Thoracic aorta (tissue), 2 donors: ENCODE data around the gene ZC3H10. TPM values are rescaled to one million over a fixed set of nuclear protein-coding genes. Genes with fewer than 3 reads are reported as not detected.

Experiments used
- ATAC-seq: fragments of 150-250 bp; one replicate; pipeline ENCODE4 v1.8.0; 2017; ENCODE audit warnings: low read depth; ENCODE audit not compliant: insufficient number of reproducible peaks, low FRiP score
- DNase-seq: peaks from one replicate; pipeline ENCODE4 v3.0.0-alpha.2; 2020; ENCODE audit warnings: low spot score
- H3K27ac ChIP-seq, 2 donors: fragments of 200-600 bp; sonication (generic); 1 replicate in 1 of 2; 2 replicates in 1 of 2; pipeline ENCODE4 v1.5.1; 2016; ENCODE audit warnings: mild to moderate bottlenecking in 2 of 2, moderate library complexity in 2 of 2
- H3K27me3 ChIP-seq: fragments of 200-600 bp; sonication (generic); replicated peaks from 2 replicates; pipeline ENCODE4 v1.6.0; 2016; ENCODE audit warnings: mild to moderate bottlenecking; ENCODE audit not compliant: insufficient read depth
- H3K36me3 ChIP-seq: fragments of 200-600 bp; sonication (generic); one replicate; pipeline ENCODE4 v1.5.1; 2016
- H3K4me1 ChIP-seq, 2 donors: fragments of 200-600 bp; sonication (generic); 1 replicate in 1 of 2; 2 replicates in 1 of 2; pipeline versions ENCODE4 v1.5.1 to v1.6.0; 2016; ENCODE audit warnings: low read depth in 2 of 2, mild to moderate bottlenecking in 1 of 2; ENCODE audit not compliant: control insufficient read depth in 1 of 2
- H3K4me3 ChIP-seq: fragments of 200-600 bp; sonication (generic); 2 replicates; pipeline ENCODE4 v1.5.1; 2016; ENCODE audit warnings: mild to moderate bottlenecking
- H3K9me3 ChIP-seq: fragments of 200-600 bp; sonication (generic); 2 replicates; pipeline ENCODE4 v1.5.1; 2016
- CTCF ChIP-seq: fragments of 200-600 bp; sonication (generic); IDR thresholded peaks from one replicate; pipeline ENCODE4 v1.5.1; 2019; ENCODE audit warnings: antibody characterized with exemption
- total RNA-seq, 2 donors: library from RNA; depleted of rRNA; stranded (reverse); fragments of >200 nt; gene quantifications; one replicate each; pipeline versions ENCODE4 v1.1.0 to v1.2.3, GENCODE V29; 2016

ZC3H10 gene
- total RNA-seq, 2 donors from 2014 or later, result 4.1 to 7.1 TPM

- no peak for TF ChIP-seq CTCF
- Histone ChIP-seq H3K9me3 (no peaks in the 10 kb centered on the region), H3K27ac (peak within 1 kb of the TSS; percentile 90 to 92), H3K4me3 (peak within 1 kb of the TSS; percentile 81), H3K4me1 (peaks cover 17 to 47% of the 10 kb centered on the region in 2 donors), H3K27me3 (no peaks in the 10 kb centered on the region), H3K36me3 (peaks cover 38% of the 10 kb centered on the region)
- DNase-seq (peak; percentile 99), ATAC-seq (peak; percentile 92)
Observed at GRCh38 chr12:56158029-56158925, 40.2 kb downstream of the ZC3H10 start, which contains the start of gene MYL6. Gene MYL6, plus strand, starts transcription at chr12:56158359. Its CDS starts 43 bp downstream, at chr12:56158402.

GRCh38 chr12:56158926-56159461 lies 40.9 kb downstream of the ZC3H10 start:
- Histone ChIP-seq H3K4me3 (peak overlapping the region; percentile 81), H3K4me1 (peaks cover 17 to 44% of the 10 kb centered on the region in 2 donors), H3K9me3 (no peaks in the 10 kb centered on the region), H3K27me3 (no peaks in the 10 kb centered on the region), H3K36me3 (peaks cover 38% of the 10 kb centered on the region), H3K27ac (peak overlapping the region; percentile 90 to 92)
- ATAC-seq (peak; percentile 53), DNase-seq (peak; percentile 69)
- TF ChIP-seq CTCF, result no peak

GRCh38 chr12:56159482-56160192 lies 41.6 kb downstream of the ZC3H10 start:
- Histone ChIP-seq H3K9me3 (no peaks in the 10 kb centered on the region), H3K36me3 (peaks cover 38% of the 10 kb centered on the region), H3K27ac (peak overlapping the region; percentile 90 to 92), H3K27me3 (no peaks in the 10 kb centered on the region), H3K4me1 (peaks cover 17 to 44% of the 10 kb centered on the region in 2 donors), H3K4me3 (peak overlapping the region; percentile 81)
- DNase-seq, result no peak
- no peak for TF ChIP-seq CTCF
- ATAC-seq, result no peak

- peaks cover 40% of the 10 kb centered on the region for H3K36me3 ChIP-seq
- no peak for TF ChIP-seq CTCF
- H3K9me3 ChIP-seq, result no peaks in the 10 kb centered on the region
- DNase-seq, result no peak
- peak overlapping the region; percentile 81 for H3K4me3 ChIP-seq
- no peaks in the 10 kb centered on the region for H3K27me3 ChIP-seq
- H3K4me1 ChIP-seq, result peaks cover 17 to 44% of the 10 kb centered on the region in 2 donors
- no peak for ATAC-seq
- peak overlapping the region; percentile 90 to 92 for H3K27ac ChIP-seq
Observed at GRCh38 chr12:56160193-56160763, 42.2 kb downstream of the ZC3H10 start.
